ENCODE measurements around the gene HUNK.
"Not testable (repeated sequence)": the region's sequence is repeated elsewhere in the genome, so short reads cannot be mapped to it uniquely, and the experiment has no call there.

HUNK gene

GRCh38 chr21:31999810-32000468 lies 127.1 kb downstream of the HUNK start:
- DNase-seq (ENCODE audit: low read depth, low spot score) = no peak

- no peak for DNase-seq (ENCODE audit: low read depth, low spot score)
These were observed 128.6 kb downstream of the HUNK start for GRCh38 chr21:32001390-32001789.

GRCh38 chr21:32003411-32003810 lies 130.6 kb downstream of the HUNK start:
- DNase-seq (ENCODE audit: low read depth, low spot score) = no peak

GRCh38 chr21:32004291-32004690 lies 131.5 kb downstream of the HUNK start:
- no peak for DNase-seq (ENCODE audit: low read depth, low spot score)

GRCh38 chr21:32007456-32007855 lies 134.6 kb downstream of the HUNK start:
- DNase-seq (ENCODE audit: low read depth, low spot score) = no peak

- DNase-seq (ENCODE audit: low read depth, low spot score) = no peak
These were observed 135.9 kb downstream of the HUNK start for GRCh38 chr21:32008714-32009113.

GRCh38 chr21:32009263-32009662 lies 136.4 kb downstream of the HUNK start:
- no peak for DNase-seq (ENCODE audit: low read depth, low spot score)

- no peak for DNase-seq (ENCODE audit: low read depth, low spot score)
These were observed 142.8 kb downstream of the HUNK start for GRCh38 chr21:32015461-32016139.

- DNase-seq (ENCODE audit: low read depth, low spot score) = no peak
These were observed 145.6 kb downstream of the HUNK start for GRCh38 chr21:32018381-32018780.

- DNase-seq (ENCODE audit: low read depth, low spot score) = no peak
These were observed 147.7 kb downstream of the HUNK start for GRCh38 chr21:32020564-32020963.

- no peak for DNase-seq (ENCODE audit: low read depth, low spot score)
These were observed 148.6 kb downstream of the HUNK start for GRCh38 chr21:32021319-32021994.

GRCh38 chr21:32022146-32022545 lies 149.3 kb downstream of the HUNK start:
- DNase-seq (ENCODE audit: low read depth, low spot score) = no peak

GRCh38 chr21:32030146-32030652 lies 157.4 kb downstream of the HUNK start:
- no peak for DNase-seq (ENCODE audit: low read depth, low spot score)

- DNase-seq (ENCODE audit: low read depth, low spot score) = no peak
These were observed 162.0 kb downstream of the HUNK start for GRCh38 chr21:32034850-32035249.

GRCh38 chr21:32035617-32036016 lies 162.8 kb downstream of the HUNK start:
- no peak for DNase-seq (ENCODE audit: low read depth, low spot score)

- no peak for DNase-seq (ENCODE audit: low read depth, low spot score)
These were observed 163.9 kb downstream of the HUNK start for GRCh38 chr21:32036756-32037155.

- DNase-seq (ENCODE audit: low read depth, low spot score) = not testable (repeated sequence)
These were observed 165.9 kb downstream of the HUNK start for GRCh38 chr21:32038751-32039150.

- DNase-seq (ENCODE audit: low read depth, low spot score) = no peak
These were observed 170.6 kb downstream of the HUNK start for GRCh38 chr21:32043458-32043857.

GRCh38 chr21:32044205-32045180 lies 171.7 kb downstream of the HUNK start:
- no peak for DNase-seq (ENCODE audit: low read depth, low spot score)

- no peak for DNase-seq (ENCODE audit: low read depth, low spot score)
These were observed 173.4 kb downstream of the HUNK start for GRCh38 chr21:32046191-32046590.

GRCh38 chr21:32048353-32048752 lies 175.5 kb downstream of the HUNK start:
- DNase-seq (ENCODE audit: low read depth, low spot score) = no peak

Measured in activated naive CD8-positive, alpha-beta T cell treated with anti-CD3 and anti-CD28 coated beads, Interleukin-2, amount 50 U/mL, for 16 hours (primary cell).